Testis (tissue), 2 donors: ENCODE results near the gene FARP1.

ENCODE experiments used
- POLR2A ChIP-seq: fragments of 450-650 bp; IDR thresholded peaks from one replicate; pipeline ENCODE4 v1.6.1; 2017; ENCODE audit warnings: antibody characterized with exemption, mild to moderate bottlenecking, moderate library complexity
- TF ChIP-seq, protein P1 (sequence below), 3 experiments: fragments of 450-650 bp in 2 of 3; fragments of 200-600 bp in 1 of 3; sonication (generic) in 1 of 3; IDR thresholded peaks; one replicate each; pipeline ENCODE4 v1.5.1; 2016 to 2019; ENCODE audit warnings: antibody characterized with exemption in 3 of 3, mild to moderate bottlenecking in 2 of 3, moderate library complexity in 1 of 3

DNA sequence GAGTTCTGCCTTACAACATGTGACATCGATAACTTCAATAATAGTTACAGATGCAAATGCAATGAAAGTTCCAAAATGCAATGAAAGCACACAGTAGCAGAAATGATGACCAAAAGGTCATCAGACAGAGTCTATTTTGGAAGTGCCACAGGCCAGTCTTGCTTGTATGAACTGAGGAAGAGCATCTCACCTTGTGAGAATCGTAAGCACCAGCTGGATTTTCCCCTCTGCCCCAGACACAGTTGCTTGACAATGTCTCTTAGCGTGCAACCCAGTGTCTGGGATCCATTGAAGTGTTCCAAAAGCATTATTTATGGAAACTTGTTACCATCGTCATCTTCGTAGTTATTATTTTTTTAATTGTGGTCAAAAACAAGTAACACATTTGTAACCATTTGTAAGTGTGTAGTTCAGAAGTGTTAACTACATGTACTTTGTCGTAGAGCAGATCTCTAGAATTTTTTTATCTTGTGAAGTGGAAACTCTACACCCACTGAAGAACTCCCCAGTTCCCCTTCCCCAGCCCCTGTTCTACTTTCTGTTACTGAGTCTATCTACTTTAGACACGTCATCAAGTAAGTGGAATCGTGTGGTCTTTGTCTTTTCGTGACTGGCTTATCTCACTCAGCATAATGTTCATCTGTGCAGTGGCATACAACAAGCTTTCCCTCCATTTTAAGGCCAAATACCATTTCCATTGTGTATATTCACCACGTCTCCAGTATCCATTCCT is 204.2 kb downstream of the FARP1 start:
- no peak for TF ChIP-seq POLR2A
- TF ChIP-seq, protein P1, sequence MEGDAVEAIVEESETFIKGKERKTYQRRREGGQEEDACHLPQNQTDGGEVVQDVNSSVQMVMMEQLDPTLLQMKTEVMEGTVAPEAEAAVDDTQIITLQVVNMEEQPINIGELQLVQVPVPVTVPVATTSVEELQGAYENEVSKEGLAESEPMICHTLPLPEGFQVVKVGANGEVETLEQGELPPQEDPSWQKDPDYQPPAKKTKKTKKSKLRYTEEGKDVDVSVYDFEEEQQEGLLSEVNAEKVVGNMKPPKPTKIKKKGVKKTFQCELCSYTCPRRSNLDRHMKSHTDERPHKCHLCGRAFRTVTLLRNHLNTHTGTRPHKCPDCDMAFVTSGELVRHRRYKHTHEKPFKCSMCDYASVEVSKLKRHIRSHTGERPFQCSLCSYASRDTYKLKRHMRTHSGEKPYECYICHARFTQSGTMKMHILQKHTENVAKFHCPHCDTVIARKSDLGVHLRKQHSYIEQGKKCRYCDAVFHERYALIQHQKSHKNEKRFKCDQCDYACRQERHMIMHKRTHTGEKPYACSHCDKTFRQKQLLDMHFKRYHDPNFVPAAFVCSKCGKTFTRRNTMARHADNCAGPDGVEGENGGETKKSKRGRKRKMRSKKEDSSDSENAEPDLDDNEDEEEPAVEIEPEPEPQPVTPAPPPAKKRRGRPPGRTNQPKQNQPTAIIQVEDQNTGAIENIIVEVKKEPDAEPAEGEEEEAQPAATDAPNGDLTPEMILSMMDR (IDR thresholded peaks at IDR 0.05) = no peak
